ENCODE measurements around the gene ARHGDIA. TPM values are rescaled to one million over a fixed set of nuclear protein-coding genes. Genes with fewer than 3 reads are reported as not detected.

ARHGDIA gene
- total RNA-seq, 6 experiments from 2014 or later: 758 to 1,040 (median 908) TPM

DNA sequence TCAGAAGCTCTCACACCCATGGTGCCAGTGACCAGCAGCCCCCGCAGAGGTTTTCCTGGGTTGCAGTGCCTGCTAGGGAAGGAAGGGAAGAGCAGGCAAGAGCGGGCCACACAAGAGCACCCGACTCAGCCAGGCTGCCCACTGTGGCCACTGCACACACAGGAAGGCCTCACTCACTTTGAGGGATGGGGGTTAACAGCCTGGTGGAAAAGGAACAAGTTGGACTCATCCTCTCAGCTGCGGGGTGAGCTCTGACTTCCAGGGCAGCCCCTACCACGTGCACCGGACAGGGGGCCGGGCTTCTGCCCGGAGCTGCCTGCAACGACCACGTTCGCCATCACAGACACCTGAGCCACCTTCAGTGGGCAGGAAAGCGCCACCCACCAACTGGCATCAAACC, 18.9 kb downstream of the ARHGDIA start:
- Mint-ChIP-seq H3K36me3 (ENCODE audit: low read depth) (peaks cover 22% of the 10 kb centered on the region), H3K27me3 (ENCODE audit: insufficient read depth) (peaks cover 2% of the 10 kb centered on the region), H3K9me3 (no peaks in the 10 kb centered on the region), H3K4me1 (ENCODE audit: low read depth) (no peaks in the 10 kb centered on the region), H3K4me3 (no peak overlapping the region), H3K27ac (no peak overlapping the region)
- no peak for DNase-seq
- TF ChIP-seq, protein P1, sequence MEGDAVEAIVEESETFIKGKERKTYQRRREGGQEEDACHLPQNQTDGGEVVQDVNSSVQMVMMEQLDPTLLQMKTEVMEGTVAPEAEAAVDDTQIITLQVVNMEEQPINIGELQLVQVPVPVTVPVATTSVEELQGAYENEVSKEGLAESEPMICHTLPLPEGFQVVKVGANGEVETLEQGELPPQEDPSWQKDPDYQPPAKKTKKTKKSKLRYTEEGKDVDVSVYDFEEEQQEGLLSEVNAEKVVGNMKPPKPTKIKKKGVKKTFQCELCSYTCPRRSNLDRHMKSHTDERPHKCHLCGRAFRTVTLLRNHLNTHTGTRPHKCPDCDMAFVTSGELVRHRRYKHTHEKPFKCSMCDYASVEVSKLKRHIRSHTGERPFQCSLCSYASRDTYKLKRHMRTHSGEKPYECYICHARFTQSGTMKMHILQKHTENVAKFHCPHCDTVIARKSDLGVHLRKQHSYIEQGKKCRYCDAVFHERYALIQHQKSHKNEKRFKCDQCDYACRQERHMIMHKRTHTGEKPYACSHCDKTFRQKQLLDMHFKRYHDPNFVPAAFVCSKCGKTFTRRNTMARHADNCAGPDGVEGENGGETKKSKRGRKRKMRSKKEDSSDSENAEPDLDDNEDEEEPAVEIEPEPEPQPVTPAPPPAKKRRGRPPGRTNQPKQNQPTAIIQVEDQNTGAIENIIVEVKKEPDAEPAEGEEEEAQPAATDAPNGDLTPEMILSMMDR (IDR thresholded peaks at IDR 0.05): no peak

DNA sequence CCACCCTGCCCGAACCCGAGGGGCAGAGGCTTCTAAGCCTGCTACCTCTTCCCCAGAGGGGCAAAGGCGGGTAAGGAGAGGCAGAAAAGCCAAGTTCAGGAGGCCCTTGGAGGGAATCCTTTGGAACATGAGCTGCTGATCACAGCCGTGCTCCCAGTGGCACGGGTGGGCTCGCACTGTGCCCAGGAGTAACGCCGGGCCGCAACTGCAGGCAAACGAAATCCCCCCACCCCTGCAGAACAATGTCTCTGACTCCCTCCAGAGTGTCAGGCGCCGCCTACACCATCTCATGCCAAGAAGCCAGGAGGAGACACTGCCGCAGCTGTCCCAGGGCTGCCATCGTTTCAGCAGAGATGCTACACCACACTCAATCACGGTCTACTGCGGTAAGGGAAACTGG, 19.7 kb downstream of the ARHGDIA start:
- Mint-ChIP-seq H3K27me3 (ENCODE audit: insufficient read depth) (peaks cover 3% of the 10 kb centered on the region), H3K36me3 (ENCODE audit: low read depth) (peaks cover 22% of the 10 kb centered on the region), H3K4me1 (ENCODE audit: low read depth) (no peaks in the 10 kb centered on the region), H3K9me3 (no peaks in the 10 kb centered on the region), H3K4me3 (no peak overlapping the region), H3K27ac (no peak overlapping the region)
- DNase-seq: no peak
- TF ChIP-seq, protein P1 (IDR thresholded peaks at IDR 0.05): no peak

DNA sequence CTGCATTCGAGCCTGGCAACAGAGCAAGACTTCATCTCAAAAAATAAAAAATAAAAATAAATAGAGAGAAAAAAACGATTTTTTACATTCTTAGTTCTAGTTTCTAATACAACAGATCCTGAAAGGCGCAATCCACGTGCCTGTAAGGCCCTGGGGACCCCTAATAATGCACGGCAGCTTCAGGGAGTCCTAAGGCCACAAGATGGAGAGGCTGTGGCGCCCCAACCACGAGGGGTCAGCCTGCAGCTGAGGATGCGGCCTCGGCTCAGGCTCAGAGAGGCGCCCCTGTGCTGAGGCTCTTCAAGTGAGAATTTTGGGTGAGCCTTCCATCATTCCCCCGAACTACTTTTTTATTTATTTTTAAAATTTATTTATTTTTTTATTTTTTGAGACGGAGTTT, 21.7 kb downstream of the ARHGDIA start:
- H3K4me1 Mint-ChIP-seq (ENCODE audit: low read depth): no peaks in the 10 kb centered on the region
- H3K27me3 Mint-ChIP-seq (ENCODE audit: insufficient read depth): peaks cover 8% of the 10 kb centered on the region
- no peaks in the 10 kb centered on the region for H3K9me3 Mint-ChIP-seq
- H3K36me3 Mint-ChIP-seq (ENCODE audit: low read depth): peaks cover 23% of the 10 kb centered on the region; the same call in 1 of the 2 replicates
- no peak overlapping the region for H3K4me3 Mint-ChIP-seq
- H3K27ac Mint-ChIP-seq: no peak overlapping the region
- TF ChIP-seq, protein P1 (IDR thresholded peaks at IDR 0.05): no peak
- no peak for DNase-seq

DNA sequence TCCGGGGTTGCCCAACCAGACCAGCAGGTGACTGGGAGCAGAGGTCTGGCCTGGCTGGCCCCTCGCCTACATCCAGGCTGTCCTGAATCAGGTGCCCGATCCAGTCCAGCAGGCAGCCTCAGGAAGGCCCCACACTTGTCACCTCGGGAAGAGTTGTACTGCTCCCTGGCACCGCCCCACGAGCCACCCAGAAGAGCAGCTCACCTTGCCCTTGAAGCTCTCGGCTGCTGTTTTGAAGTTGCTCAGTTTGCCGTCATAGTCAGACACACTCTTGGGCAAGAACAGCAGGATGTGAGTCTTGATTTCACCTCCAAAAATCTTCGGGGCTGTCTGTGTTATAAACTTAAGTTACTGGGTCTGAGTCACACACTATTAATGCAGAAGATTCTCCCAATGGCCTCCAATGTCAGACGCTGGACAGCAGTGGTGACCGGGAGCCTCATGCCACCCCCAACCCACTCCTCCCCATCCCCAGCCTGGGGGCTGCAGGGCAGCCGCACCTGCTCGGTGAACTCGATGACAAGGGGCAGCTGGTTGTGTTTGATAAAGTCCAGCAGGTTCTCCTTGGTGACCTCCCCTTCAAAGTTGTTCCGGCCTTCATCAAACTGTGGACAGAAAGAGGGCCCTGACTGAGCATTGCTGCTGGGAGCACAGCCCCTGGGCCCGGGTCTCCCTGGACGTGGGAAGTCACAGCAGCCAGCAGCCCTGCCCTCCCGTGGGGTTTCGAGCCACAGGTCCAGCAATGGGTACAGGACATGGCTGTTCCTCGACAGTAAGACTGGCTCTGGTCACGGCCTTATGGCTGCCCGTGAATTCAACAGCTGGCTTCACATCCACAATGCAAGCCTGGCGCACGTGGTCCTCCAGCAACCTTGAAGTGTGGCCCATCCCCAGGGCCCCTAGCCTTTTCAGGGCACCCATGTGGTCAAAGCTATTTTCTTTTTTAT, 24.1 kb downstream of the ARHGDIA start:
- Mint-ChIP-seq H3K4me3 (no peak overlapping the region), H3K27me3 (ENCODE audit: insufficient read depth) (peaks cover 8% of the 10 kb centered on the region; the same call in 1 of the 2 replicates), H3K27ac (no peak overlapping the region), H3K36me3 (ENCODE audit: low read depth) (peaks cover 26% of the 10 kb centered on the region), H3K9me3 (no peaks in the 10 kb centered on the region), H3K4me1 (ENCODE audit: low read depth) (no peaks in the 10 kb centered on the region)
- no peak for DNase-seq
- TF ChIP-seq, protein P1 (IDR thresholded peaks at IDR 0.05): no peak

DNA sequence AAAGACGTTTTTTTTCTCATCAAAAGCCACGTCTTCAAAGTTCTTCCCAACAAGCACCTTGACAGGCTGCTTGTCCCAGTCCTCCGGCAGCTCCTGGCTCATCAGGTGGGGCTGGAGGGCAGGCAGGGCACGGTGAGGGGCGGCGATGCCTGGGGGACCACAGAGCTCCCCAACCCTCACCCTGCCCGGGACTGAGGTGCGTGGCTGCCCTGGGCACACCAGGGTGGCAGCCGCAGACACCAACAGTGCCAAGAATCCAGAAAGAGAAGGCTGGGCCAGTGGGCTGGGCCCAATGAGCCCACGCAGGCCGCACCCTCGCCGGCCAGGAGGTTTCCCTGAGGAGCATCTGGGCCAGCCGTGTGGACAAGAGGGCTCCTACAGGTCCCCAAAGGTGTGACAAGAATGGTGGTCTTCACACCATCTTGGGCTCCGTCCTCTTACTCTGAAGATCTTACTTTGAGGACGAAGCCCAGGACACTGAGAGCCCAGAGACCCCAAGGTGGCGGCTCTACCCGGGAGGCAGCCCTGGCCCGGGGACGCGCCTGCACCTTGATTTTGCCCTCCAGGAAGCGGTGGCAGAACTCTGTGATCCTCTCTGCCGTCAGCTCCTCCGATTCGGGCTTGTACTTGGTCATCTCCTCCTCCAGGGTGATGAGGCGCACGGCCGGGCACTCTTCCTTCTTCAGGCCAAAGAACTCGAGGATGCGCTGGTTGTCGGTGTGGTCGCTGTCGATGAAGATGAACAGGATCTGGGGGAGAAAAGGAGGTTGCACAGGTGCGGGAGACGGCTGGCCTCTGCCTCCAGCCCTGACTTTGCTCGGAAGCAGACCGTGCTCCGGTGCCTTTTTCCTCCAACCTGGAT, 25.0 kb downstream of the ARHGDIA start:
- no peak overlapping the region for H3K4me3 Mint-ChIP-seq
- peaks cover 17% of the 10 kb centered on the region for H3K36me3 Mint-ChIP-seq (ENCODE audit: low read depth)
- H3K9me3 Mint-ChIP-seq: no peaks in the 10 kb centered on the region
- H3K27ac Mint-ChIP-seq: no peak overlapping the region
- no peak for DNase-seq
- TF ChIP-seq, protein P1 (IDR thresholded peaks at IDR 0.05): no peak
- H3K4me1 Mint-ChIP-seq (ENCODE audit: low read depth): no peaks in the 10 kb centered on the region
- peaks cover 11% of the 10 kb centered on the region; the same call in 1 of the 2 replicates for H3K27me3 Mint-ChIP-seq (ENCODE audit: insufficient read depth)
